Measurements from ENCODE around the gene WBP2. TPM values are rescaled to one million over a fixed set of nuclear protein-coding genes. Genes with fewer than 3 reads are reported as not detected.

The WBP2 gene
- total RNA-seq, 2 experiments from 2014 or later: 98.5 to 114 TPM

DNA sequence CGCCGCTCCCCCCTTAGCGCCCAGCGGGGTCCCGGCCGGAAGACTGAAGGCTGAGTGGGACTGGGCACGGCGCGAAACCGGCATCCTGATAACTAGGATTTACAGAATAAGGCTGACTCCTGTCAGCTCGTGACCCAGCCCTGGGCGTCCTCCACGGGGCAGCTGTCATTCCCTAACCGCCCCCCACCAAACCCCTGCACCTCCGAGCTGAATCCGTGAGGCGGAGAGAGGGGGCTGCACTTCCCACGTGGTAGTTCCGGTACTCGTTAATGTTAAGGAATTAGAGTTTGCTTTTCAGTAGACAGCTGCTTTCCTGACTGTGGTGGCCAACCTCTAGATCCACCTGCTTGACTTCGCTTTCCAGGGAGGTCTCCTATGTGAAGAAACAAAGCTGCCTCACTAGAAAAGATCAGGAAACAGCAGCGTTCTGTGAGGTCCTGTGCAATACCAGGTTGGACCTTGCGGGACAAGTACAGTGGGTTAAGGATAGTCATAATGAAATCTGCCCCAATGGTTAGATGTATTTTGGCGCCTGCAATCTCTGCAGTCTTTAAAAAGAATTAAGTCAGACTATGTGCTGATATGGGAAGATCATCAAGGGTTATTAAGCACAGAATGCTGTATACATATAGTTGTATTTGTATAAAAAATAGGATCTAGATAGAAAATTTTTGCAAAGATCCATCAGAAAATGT, 1.1 kb upstream of the WBP2 start:
- POLR2A ChIA-PET: interaction anchor here (0.6 to 5.1 kb wide), 34 partner anchors 9 to 983 kb away, joined by 3 to 230 read pairs (median 7); partner anchors contain the start of genes EXOC7, FBF1, GALK1 and LLGL2
- CTCF ChIA-PET: interaction anchor here (1.0 to 3.2 kb wide), 9 partner anchors 12 to 113 kb away, joined by 3 to 33 read pairs (median 8); partner anchors contain the start of genes FBF1, GALK1, TRIM47 and TRIM65
- Mint-ChIP-seq H3K27me3 (no peaks in the 10 kb centered on the region), H3K27ac (no peak overlapping the region), H3K4me3 (peak overlapping the region; percentile 90), H3K4me1 (ENCODE audit: low read depth) (peaks cover 29% of the 10 kb centered on the region), H3K9me3 (no peaks in the 10 kb centered on the region), H3K36me3 (ENCODE audit: low read depth) (peaks cover 13% of the 10 kb centered on the region)
- TF ChIP-seq, protein P1, sequence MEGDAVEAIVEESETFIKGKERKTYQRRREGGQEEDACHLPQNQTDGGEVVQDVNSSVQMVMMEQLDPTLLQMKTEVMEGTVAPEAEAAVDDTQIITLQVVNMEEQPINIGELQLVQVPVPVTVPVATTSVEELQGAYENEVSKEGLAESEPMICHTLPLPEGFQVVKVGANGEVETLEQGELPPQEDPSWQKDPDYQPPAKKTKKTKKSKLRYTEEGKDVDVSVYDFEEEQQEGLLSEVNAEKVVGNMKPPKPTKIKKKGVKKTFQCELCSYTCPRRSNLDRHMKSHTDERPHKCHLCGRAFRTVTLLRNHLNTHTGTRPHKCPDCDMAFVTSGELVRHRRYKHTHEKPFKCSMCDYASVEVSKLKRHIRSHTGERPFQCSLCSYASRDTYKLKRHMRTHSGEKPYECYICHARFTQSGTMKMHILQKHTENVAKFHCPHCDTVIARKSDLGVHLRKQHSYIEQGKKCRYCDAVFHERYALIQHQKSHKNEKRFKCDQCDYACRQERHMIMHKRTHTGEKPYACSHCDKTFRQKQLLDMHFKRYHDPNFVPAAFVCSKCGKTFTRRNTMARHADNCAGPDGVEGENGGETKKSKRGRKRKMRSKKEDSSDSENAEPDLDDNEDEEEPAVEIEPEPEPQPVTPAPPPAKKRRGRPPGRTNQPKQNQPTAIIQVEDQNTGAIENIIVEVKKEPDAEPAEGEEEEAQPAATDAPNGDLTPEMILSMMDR (IDR thresholded peaks at IDR 0.05): no peak
- Histone ChIP-seq H3K36me3 (ENCODE audit: insufficient read depth, low read length) (peaks cover 7% of the 10 kb centered on the region), H3K27me3 (ENCODE audit: control insufficient read depth in 1 of 2, insufficient read depth in 2 of 2, low read length in 2 of 2) (no peaks in the 10 kb centered on the region), H3K27ac (ENCODE audit: low read depth in 1 of 2, low read length in 2 of 2) (peak overlapping the region; percentile 87 to 90), H3K9me3 (ENCODE audit: control insufficient read depth in 1 of 2, insufficient read depth in 1 of 2, low read length in 2 of 2) (no peaks in the 10 kb centered on the region), H3K4me1 (ENCODE audit: insufficient read depth, low read length) (peaks cover 50% of the 10 kb centered on the region), H3K4me3 (ENCODE audit: low read length) (peak overlapping the region; percentile 82)
- intact Hi-C loops (cut with DNase I, micrococcal nuclease): loop anchor here in 1 of 2 experiments (2.0 to 10.0 kb wide), 2 partner anchors 21 to 331 kb away; partner anchors contain the start of gene LLGL2
- ATAC-seq (ENCODE audit: poor library complexity) (peak; percentile 0), DNase-seq (no peak)

GRCh38 chr17:75854881-75855309, 240 bp downstream of the WBP2 start:
- Histone ChIP-seq H3K27ac (ENCODE audit: low read depth in 1 of 2, low read length in 2 of 2) (peak overlapping the region; percentile 65), H3K9me3 (ENCODE audit: control insufficient read depth in 1 of 2, insufficient read depth in 1 of 2, low read length in 2 of 2) (no peaks in the 10 kb centered on the region), H3K36me3 (ENCODE audit: insufficient read depth, low read length) (peaks cover 18% of the 10 kb centered on the region), H3K27me3 (ENCODE audit: control insufficient read depth in 1 of 2, insufficient read depth in 2 of 2, low read length in 2 of 2) (no peaks in the 10 kb centered on the region), H3K4me3 (ENCODE audit: low read length) (peak overlapping the region; percentile 82), H3K4me1 (ENCODE audit: insufficient read depth, low read length) (peaks cover 46% of the 10 kb centered on the region)
- Mint-ChIP-seq H3K4me1 (ENCODE audit: low read depth) (peaks cover 29% of the 10 kb centered on the region), H3K36me3 (ENCODE audit: low read depth) (peaks cover 24% of the 10 kb centered on the region), H3K9me3 (no peaks in the 10 kb centered on the region), H3K4me3 (no peak overlapping the region), H3K27ac (no peak overlapping the region), H3K27me3 (no peaks in the 10 kb centered on the region)
- CTCF ChIA-PET: interaction anchor here (0.6 to 3.2 kb wide), 16 partner anchors 9 to 566 kb away, joined by 3 to 33 read pairs (median 4); partner anchors contain the start of genes FBF1, GALK1, MRPL38 and SLC25A19
- ATAC-seq (ENCODE audit: poor library complexity) (peak; percentile 9), DNase-seq (no peak)
- POLR2A ChIA-PET: interaction anchor here (0.6 to 5.1 kb wide), 51 partner anchors 10 to 981 kb away, joined by 3 to 230 read pairs (median 6); partner anchors contain the start of genes EXOC7, FBF1, GALK1 and GGA3
- intact Hi-C loops (cut with DNase I, micrococcal nuclease): loop anchor here (1.0 to 10.0 kb wide), 6 partner anchors 10 to 330 kb away; partner anchors contain the start of genes UNK (in 2 of the 2), LLGL2 (in 1 of the 2), MRPL38 (in 1 of the 2) and TRIM65 (in 1 of the 2)
- TF ChIP-seq, protein P1 (IDR thresholded peaks at IDR 0.05): no peak

- ChIA-PET POLR2A (interaction anchor here (0.9 to 5.1 kb wide), 21 partner anchors 9 to 500 kb away, joined by 3 to 230 read pairs (median 13); partner anchors contain the start of genes MRPL38, TRIM47, TRIM65 and UNC13D), CTCF (interaction anchor here (0.6 to 3.2 kb wide), 11 partner anchors 19 to 418 kb away, joined by 3 to 33 read pairs (median 6); partner anchors contain the start of genes CDK3, MRPL38, TRIM47 and TRIM65)
- H3K27me3 ChIP-seq (ENCODE audit: control insufficient read depth in 1 of 2, insufficient read depth in 2 of 2, low read length in 2 of 2): no peaks in the 10 kb centered on the region
- peaks cover 31% of the 10 kb centered on the region for H3K36me3 Mint-ChIP-seq (ENCODE audit: low read depth)
- peak overlapping the region; percentile 65 for H3K27ac ChIP-seq (ENCODE audit: low read depth in 1 of 2, low read length in 2 of 2)
- H3K4me3 ChIP-seq (ENCODE audit: low read length): peak overlapping the region; percentile 82
- peaks cover 29% of the 10 kb centered on the region for H3K4me1 Mint-ChIP-seq (ENCODE audit: low read depth)
- H3K9me3 ChIP-seq (ENCODE audit: control insufficient read depth in 1 of 2, insufficient read depth in 1 of 2, low read length in 2 of 2): no peaks in the 10 kb centered on the region
- peaks cover 25% of the 10 kb centered on the region for H3K36me3 ChIP-seq (ENCODE audit: insufficient read depth, low read length)
- H3K9me3 Mint-ChIP-seq: no peaks in the 10 kb centered on the region
- H3K27ac Mint-ChIP-seq: no peak overlapping the region
- no peak overlapping the region for H3K4me3 Mint-ChIP-seq
- no peaks in the 10 kb centered on the region for H3K27me3 Mint-ChIP-seq
- intact Hi-C loops (cut with DNase I, micrococcal nuclease): loop anchor here (2.0 to 10.0 kb wide), 3 partner anchors 51 to 329 kb away; partner anchors contain the start of genes LLGL2 (in 1 of the 2), MRPL38 (in 1 of the 2) and UNK (in 1 of the 2)
- H3K4me1 ChIP-seq (ENCODE audit: insufficient read depth, low read length): peaks cover 48% of the 10 kb centered on the region
- DNase-seq (peak in 3 of 14 experiments; percentile 37 to 57 (median 53)), ATAC-seq (ENCODE audit: poor library complexity) (no peak)
- TF ChIP-seq, protein P1 (IDR thresholded peaks at IDR 0.05): no peak
Measured at GRCh38 chr17:75854101-75854748, 910 bp downstream of the WBP2 start.

Data from CD4-positive, alpha-beta T cell (primary cell).